Frontal cortex (tissue), 4 donors: ENCODE results near the gene ZXDC. TPM values are rescaled to one million over a fixed set of nuclear protein-coding genes. Genes with fewer than 3 reads are reported as not detected.
A peak's percentile ranks its signal among the peaks of the same experiment; 100 is the strongest.

Experiments used
- DNase-seq, 2 donors: peaks; one replicate each; pipeline ENCODE4 v3.0.0; 2012; ENCODE audit warnings: low spot score in 2 of 2
- FAIRE-seq: peaks from 2 replicates; lab custom pipeline; 2012; peaks lifted over from hg19 to GRCh38; lab: Jason Lieb, UNC
- total RNA-seq: library from RNA; depleted of rRNA; stranded (reverse); fragments of >200 nt; gene quantifications from one replicate; pipeline ENCODE4 v1.2.3, GENCODE V29; 2014
- donor health status: control.
- donor health status: control.
- donor health status: control.

Gene ZXDC
- total RNA-seq, 1 donor from 2014 or later = 36.3 TPM

DNA sequence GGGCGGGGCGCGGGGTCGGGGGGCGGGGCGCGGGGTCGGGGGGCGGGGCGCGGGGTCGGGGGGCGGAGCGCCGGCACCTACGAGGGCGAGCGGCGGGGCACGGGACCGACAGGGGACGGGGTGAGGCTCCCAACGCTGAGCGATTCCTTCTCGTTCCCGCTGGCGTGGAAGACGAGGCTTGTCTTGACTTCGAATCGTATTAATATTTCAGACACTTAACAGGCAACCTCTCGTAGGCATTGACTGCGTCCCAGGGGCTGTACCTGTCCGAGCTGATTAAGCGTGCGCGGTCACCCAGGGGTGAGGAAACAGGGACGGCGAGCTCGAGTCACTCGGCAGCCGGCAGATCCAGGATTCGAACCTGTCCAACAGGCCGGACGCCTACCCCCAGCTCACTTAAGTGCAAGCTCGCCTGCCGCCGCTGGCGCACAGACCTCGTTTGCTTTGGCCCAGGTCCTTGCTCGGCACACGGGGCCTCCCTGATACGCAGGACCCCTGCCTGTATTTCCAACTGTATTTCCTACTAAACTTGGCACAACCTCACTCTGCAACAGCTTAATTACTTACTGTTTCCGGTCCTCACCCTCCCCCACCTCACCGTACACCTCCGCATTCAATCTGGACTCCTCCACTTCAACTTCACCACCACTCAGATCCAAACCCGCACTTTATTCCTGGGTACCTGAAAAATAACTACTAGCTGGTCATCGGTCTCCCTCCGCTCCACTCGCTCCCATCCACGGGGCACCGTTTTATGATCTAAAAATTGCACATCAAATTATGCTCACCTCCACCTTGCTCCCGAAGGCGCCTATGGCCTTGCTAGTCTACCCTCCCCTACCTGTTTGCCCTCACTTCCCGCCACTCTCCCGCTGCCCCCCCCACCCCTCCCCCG lies 722 bp upstream of the ZXDC start:
- FAIRE-seq = no peak
- peak in 1 of 2 donors; percentile 48 for DNase-seq

GRCh38 chr3:126474498-126475412 lies 936 bp downstream of the ZXDC start:
- peak in 1 of 2 donors; percentile 36 for DNase-seq
- FAIRE-seq = no peak

DNA sequence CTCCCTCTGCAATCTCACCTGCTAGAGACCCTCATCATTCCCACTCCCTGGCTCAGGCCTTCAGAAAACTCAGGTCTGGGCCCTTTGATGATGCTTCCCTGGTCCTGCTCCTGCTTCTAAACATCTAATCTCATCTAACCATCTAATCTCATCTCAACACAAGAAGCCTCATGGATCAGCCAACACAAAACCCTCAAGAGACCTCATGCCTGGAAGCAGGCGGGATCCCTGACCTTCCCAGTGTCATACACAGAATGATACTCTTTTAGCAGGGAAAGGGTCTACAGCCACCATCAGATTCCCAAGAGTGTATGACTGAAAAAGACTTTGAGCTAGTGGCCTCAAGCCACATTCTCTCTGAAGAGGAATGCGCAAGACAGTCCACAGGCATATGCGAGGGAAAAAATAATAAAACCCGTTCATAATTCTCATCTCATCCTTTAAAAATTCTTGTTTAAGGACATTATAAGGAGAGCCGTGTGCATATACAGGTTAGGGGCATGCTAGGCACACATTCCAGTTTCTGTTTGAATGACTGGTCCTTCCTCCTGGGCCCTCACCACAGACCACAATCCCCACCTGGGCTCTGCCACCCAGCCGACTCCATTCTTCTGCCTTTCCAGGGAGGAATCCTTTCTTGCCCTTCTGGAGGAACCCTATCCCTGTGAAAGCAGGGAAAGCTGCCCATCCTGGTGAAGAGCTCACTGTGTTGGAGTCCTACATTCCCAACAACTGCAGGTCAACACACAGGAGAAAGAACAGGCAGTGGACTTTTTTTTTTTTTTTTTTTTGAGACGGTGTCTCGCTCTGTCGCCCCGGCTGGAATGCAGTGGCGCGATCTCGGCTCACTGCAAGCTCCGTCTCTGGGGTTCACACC lies 2.2 kb downstream of the ZXDC start:
- no peak for DNase-seq
- no peak for FAIRE-seq

GRCh38 chr3:126472277-126473006 lies 3.2 kb downstream of the ZXDC start:
- FAIRE-seq (no peak), DNase-seq (peak; percentile 48 to 68)

GRCh38 chr3:126469479-126469878 lies 6.2 kb downstream of the ZXDC start:
- FAIRE-seq = no peak
- DNase-seq = no peak

- DNase-seq (no peak), FAIRE-seq (no peak)
Measured at GRCh38 chr3:126468028-126468891, 7.4 kb downstream of the ZXDC start.

DNA sequence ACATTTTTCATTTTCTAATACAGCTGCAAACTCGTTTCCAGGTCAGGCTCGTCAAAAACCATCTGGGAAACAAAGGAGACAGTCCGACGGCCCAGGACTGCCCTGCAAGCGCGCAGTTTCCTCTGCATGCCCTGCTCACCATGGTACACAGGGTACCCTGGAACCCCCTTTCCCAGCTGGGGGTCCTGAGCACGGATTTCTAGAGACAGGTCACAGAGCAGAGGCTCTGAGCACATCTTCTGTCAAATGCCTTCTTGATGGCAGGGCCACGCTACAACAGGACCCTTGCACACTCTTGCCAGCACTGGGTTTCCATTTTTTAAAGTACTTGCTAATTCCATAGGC lies 8.1 kb downstream of the ZXDC start:
- DNase-seq = no peak
- no peak for FAIRE-seq

- DNase-seq (no peak), FAIRE-seq (no peak)
Measured at GRCh38 chr3:126466886-126467610, 8.6 kb downstream of the ZXDC start.

GRCh38 chr3:126465928-126466544 lies 9.7 kb downstream of the ZXDC start:
- no peak for FAIRE-seq
- no peak for DNase-seq

DNA sequence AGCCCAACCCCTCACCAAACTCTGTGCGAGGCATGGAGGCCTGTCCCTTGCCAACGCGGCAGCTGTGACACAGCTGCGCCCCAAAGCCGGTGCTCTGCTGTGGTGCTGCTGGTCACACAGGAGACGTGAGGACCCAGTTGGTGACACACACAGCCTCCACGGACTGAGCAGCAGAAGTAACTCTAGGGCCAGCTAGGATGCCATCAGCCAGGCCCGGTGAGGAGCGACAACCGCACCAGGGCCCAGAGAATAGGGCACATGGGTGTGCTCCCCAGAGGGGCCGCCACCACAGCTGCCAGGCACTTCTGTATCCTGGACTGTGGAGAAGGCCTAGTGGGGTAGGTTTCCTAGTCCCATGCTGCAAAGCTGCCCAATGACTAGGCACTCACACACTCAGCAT lies 10.7 kb downstream of the ZXDC start:
- FAIRE-seq = no peak
- DNase-seq = no peak

GRCh38 chr3:126464494-126464893 lies 11.2 kb downstream of the ZXDC start:
- DNase-seq = no peak
- no peak for FAIRE-seq

GRCh38 chr3:126464093-126464492 lies 11.6 kb downstream of the ZXDC start:
- DNase-seq (no peak), FAIRE-seq (no peak)

DNA sequence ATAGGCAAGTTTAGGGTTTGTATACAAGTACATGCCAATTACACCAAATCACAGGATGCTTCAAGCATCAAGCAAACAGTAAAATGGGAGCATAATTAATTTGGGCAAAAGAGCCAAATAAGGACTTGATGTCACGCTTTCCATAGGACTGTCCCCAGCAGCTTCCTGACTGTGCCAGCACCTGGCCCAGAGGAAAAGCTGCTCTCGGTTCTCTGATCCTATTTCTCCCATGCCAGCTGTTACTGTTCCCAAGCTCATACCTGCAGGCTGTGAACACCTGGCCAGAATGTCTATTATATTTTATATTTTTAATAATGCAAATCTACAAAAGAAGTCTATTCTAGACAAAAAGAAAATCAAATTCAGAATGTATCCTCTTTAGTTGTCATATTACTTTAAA lies 12.2 kb downstream of the ZXDC start:
- FAIRE-seq = no peak
- no peak for DNase-seq

- DNase-seq (no peak), FAIRE-seq (no peak)
Measured at GRCh38 chr3:126461450-126462070, 14.1 kb downstream of the ZXDC start.

GRCh38 chr3:126460381-126460780 lies 15.3 kb downstream of the ZXDC start:
- DNase-seq (no peak), FAIRE-seq (no peak)

- DNase-seq (no peak), FAIRE-seq (no peak)
Measured at GRCh38 chr3:126459763-126460127, 15.9 kb downstream of the ZXDC start.
